Measurements from ENCODE around the gene POLR2C. TPM values are rescaled to one million over a fixed set of nuclear protein-coding genes. Genes with fewer than 3 reads are reported as not detected.
"Not testable (repeated sequence)": the region's sequence is repeated elsewhere in the genome, so short reads cannot be mapped to it uniquely, and the experiment has no call there.

POLR2C gene
- total RNA-seq, 2 donors from 2014 or later: 110 to 130 TPM

DNA sequence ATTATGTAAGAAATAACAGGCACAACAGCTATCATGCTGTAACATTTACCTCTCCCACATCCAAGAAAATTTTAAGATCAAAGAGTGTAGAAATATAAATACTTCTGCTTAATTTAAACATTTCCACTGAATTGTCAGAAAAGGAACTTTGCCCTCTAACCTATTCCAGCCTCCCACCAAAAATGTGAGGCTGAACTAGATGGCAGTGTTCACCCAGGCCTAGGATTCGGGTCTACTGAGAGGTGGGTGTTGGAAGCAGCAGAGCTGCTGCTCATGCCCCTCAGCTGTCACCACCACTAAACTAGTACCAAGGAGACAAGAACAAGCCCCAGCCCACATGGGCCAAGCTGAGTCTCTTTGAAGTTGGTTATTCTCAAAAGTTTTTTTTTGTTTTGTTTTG is 26.6 kb upstream of the POLR2C start:
- Histone ChIP-seq H3K27me3 (replicated peaks; ENCODE audit: insufficient read depth) (no peaks in the 10 kb centered on the region), H3K9me3 (no peaks in the 10 kb centered on the region), H3K4me3 (no peak overlapping the region), H3K36me3 (peaks cover 58% of the 10 kb centered on the region), H3K27ac (no peak overlapping the region), H3K4me1 (ENCODE audit: control insufficient read depth in 1 of 2, low read depth in 2 of 2) (no peaks in the 10 kb centered on the region)
- ATAC-seq (ENCODE audit: insufficient number of reproducible peaks, low FRiP score, low read depth) (no peak), DNase-seq (ENCODE audit: low spot score) (no peak)
- TF ChIP-seq, protein P1, sequence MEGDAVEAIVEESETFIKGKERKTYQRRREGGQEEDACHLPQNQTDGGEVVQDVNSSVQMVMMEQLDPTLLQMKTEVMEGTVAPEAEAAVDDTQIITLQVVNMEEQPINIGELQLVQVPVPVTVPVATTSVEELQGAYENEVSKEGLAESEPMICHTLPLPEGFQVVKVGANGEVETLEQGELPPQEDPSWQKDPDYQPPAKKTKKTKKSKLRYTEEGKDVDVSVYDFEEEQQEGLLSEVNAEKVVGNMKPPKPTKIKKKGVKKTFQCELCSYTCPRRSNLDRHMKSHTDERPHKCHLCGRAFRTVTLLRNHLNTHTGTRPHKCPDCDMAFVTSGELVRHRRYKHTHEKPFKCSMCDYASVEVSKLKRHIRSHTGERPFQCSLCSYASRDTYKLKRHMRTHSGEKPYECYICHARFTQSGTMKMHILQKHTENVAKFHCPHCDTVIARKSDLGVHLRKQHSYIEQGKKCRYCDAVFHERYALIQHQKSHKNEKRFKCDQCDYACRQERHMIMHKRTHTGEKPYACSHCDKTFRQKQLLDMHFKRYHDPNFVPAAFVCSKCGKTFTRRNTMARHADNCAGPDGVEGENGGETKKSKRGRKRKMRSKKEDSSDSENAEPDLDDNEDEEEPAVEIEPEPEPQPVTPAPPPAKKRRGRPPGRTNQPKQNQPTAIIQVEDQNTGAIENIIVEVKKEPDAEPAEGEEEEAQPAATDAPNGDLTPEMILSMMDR (IDR thresholded peaks at IDR 0.05): no peak

DNA sequence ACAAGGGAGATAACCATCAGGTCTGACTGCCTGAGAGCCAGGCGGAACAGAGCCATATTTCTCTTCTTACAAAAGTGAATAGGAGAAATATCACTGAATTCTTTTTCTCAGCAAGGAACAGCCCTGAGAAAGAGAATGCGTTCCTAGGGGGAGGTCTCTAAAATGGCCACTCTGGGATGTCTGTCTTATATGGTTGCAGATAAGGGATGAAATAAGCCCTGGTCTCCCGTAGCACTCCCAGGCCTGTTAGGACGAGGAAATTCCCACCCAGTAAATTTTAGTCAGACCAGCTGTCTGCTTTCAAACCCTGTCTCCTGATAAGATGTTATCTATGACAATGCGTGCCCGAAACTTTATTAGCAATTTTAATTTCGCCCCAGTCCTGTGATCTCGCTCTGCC is 22.5 kb upstream of the POLR2C start:
- H3K36me3 ChIP-seq: peaks cover 19% of the 10 kb centered on the region
- not testable (repeated sequence) for H3K4me3 ChIP-seq; H3K27me3 ChIP-seq (replicated peaks; ENCODE audit: insufficient read depth); H3K9me3 ChIP-seq; ATAC-seq (ENCODE audit: insufficient number of reproducible peaks, low FRiP score, low read depth); DNase-seq (ENCODE audit: low spot score); H3K4me1 ChIP-seq (ENCODE audit: control insufficient read depth in 1 of 2, low read depth in 2 of 2); H3K27ac ChIP-seq

DNA sequence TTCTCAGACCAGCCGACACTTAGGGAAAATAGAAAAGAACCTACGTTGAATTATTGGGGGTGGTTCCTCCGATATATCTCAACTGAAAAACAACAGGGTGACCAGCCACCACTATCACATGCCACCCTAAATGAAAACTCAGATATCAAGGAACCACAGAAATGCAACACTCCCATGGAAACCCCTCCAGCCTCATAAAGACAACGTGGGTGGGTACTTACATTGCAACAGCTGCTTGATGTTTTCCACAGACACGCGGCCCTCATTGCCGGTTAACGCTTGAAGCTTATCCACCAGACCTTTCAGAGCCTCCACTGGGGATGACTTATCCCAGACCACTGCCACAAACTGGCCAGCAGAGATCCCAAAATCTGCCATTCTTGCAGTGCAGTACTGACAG is 21.9 kb upstream of the POLR2C start:
- ATAC-seq (ENCODE audit: insufficient number of reproducible peaks, low FRiP score, low read depth); H3K9me3 ChIP-seq; H3K4me1 ChIP-seq (ENCODE audit: control insufficient read depth in 1 of 2, low read depth in 2 of 2); H3K4me3 ChIP-seq; H3K27me3 ChIP-seq (replicated peaks; ENCODE audit: insufficient read depth); DNase-seq (ENCODE audit: low spot score); H3K27ac ChIP-seq: not testable (repeated sequence)
- peaks cover 19% of the 10 kb centered on the region for H3K36me3 ChIP-seq

DNA sequence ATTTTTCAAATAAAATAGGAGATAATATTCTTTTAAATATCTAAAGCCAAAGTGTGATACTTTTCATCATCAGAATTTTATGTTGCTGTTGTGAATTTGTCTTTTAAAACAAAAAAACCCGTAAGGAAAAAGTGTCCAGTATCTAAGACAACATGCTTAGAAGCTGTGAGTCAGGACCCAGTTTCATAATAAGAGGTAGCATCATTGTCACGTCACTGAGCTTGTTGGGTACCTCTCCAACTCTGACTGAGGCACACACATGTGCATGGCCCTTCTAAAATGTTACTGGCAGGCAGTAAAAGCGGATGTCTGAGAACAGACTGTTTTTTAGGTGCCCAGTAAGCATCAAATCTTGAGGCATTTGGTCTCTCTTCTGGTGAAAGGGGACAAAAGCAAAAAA is 17.8 kb upstream of the POLR2C start:
- Histone ChIP-seq H3K36me3 (peaks cover 4% of the 10 kb centered on the region), H3K4me3 (no peak overlapping the region), H3K27me3 (replicated peaks; ENCODE audit: insufficient read depth) (no peaks in the 10 kb centered on the region), H3K4me1 (ENCODE audit: control insufficient read depth in 1 of 2, low read depth in 2 of 2) (peaks cover 5 to 18% of the 10 kb centered on the region in 2 donors), H3K9me3 (no peaks in the 10 kb centered on the region), H3K27ac (no peak overlapping the region)
- DNase-seq (ENCODE audit: low spot score) (no peak), ATAC-seq (ENCODE audit: insufficient number of reproducible peaks, low FRiP score, low read depth) (no peak)
- TF ChIP-seq, protein P1 (IDR thresholded peaks at IDR 0.05): no peak

DNA sequence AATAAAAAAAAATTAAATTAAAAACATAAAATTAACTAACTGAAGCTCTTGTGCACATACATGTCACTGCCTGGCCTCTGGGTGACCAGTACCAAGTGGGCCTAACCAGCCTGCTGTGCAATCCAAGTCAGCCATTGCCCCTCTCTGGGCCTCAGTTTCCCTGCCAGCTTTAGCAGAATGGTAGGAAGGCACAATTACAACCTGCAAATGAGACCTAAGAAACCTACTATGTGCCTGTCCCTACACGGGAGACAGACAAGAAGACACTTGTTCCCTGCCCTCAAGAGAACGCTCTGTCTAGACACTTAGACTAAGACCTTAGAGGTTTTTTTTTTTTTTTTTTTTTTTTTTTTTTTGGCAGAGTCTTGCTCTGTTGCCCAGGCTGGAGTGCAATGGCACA is 17.0 kb upstream of the POLR2C start:
- H3K27me3 ChIP-seq (replicated peaks; ENCODE audit: insufficient read depth): no peaks in the 10 kb centered on the region
- H3K27ac ChIP-seq: no peak overlapping the region
- no peaks in the 10 kb centered on the region for H3K9me3 ChIP-seq
- peaks cover 5 to 18% of the 10 kb centered on the region in 2 donors for H3K4me1 ChIP-seq (ENCODE audit: control insufficient read depth in 1 of 2, low read depth in 2 of 2)
- no peak for DNase-seq (ENCODE audit: low spot score)
- TF ChIP-seq, protein P1 (IDR thresholded peaks at IDR 0.05): no peak
- no peaks in the 10 kb centered on the region for H3K36me3 ChIP-seq
- no peak for ATAC-seq (ENCODE audit: insufficient number of reproducible peaks, low FRiP score, low read depth)
- H3K4me3 ChIP-seq: no peak overlapping the region

GRCh38 chr16:57446531-57447185 is 15.8 kb upstream of the POLR2C start:
- peak overlapping the region; percentile 90 for H3K4me3 ChIP-seq
- TF ChIP-seq, protein P1 (IDR thresholded peaks at IDR 0.05): no peak
- H3K9me3 ChIP-seq: no peaks in the 10 kb centered on the region
- peak overlapping the region; percentile 79 to 88 for H3K27ac ChIP-seq
- DNase-seq (ENCODE audit: low spot score) (no peak), ATAC-seq (ENCODE audit: insufficient number of reproducible peaks, low FRiP score, low read depth) (peak; percentile 18)
- no peaks in the 10 kb centered on the region for H3K27me3 ChIP-seq (replicated peaks; ENCODE audit: insufficient read depth)
- H3K4me1 ChIP-seq (ENCODE audit: control insufficient read depth in 1 of 2, low read depth in 2 of 2): peaks cover 5 to 18% of the 10 kb centered on the region in 2 donors
- H3K36me3 ChIP-seq: peaks cover 3% of the 10 kb centered on the region
